SK-N-MC (cell line): ENCODE data around the gene ANXA1.

Experiments used
- DNase-seq: peaks from one replicate; pipeline ENCODE4 v3.0.0-alpha.2; 2011; ENCODE audit warnings: low read depth, low spot score
- H3K27ac ChIP-seq: fragments of 200-600 bp; sonication (generic); 2 replicates; pipeline ENCODE4 v1.5.1; 2016; ENCODE audit warnings: mixed run types
- H3K36me3 ChIP-seq: fragments of 200-600 bp; sonication (generic); 2 replicates; pipeline ENCODE4 v1.6.1; 2017; ENCODE audit warnings: antibody characterized with exemption, low read length, mixed read lengths; ENCODE audit not compliant: insufficient read depth
- H3K4me3 ChIP-seq: fragments of 200-600 bp; sonication (generic); 2 replicates; pipeline ENCODE4 v1.5.1; 2016
- H3K9ac ChIP-seq: fragments of 200-600 bp; sonication (generic); 2 replicates; pipeline ENCODE4 v1.8.0; 2017; ENCODE audit warnings: mixed run types, mixed read lengths; ENCODE audit not compliant: insufficient read length
- H3K9me3 ChIP-seq: fragments of 200-600 bp; sonication (generic); 2 replicates; pipeline ENCODE4 v1.6.1; 2017; ENCODE audit warnings: low read depth, mild to moderate bottlenecking, antibody characterized with exemption, low read length, moderate library complexity, mixed read lengths
- EZH2 ChIP-seq: fragments of 200-600 bp; sonication (generic); IDR thresholded peaks from one replicate; pipeline ENCODE4 v1.6.1; 2017; ENCODE audit warnings: antibody characterized with exemption
- FOXP2 ChIP-seq: optimal IDR thresholded peaks from 2 replicates; pipeline ENCODE3; 2011; ENCODE audit warnings: mild to moderate bottlenecking, moderate library complexity; ENCODE audit not compliant: insufficient read depth; ENCODE audit errors: extremely low read length, control extremely low read depth
- POLR2AphosphoS5 ChIP-seq: IDR thresholded peaks from 2 replicates; pipeline ENCODE4 v1.6.1; 2012; ENCODE audit warnings: mild to moderate bottlenecking, low read depth, low read length, borderline replicate concordance

The ANXA1 gene

DNA sequence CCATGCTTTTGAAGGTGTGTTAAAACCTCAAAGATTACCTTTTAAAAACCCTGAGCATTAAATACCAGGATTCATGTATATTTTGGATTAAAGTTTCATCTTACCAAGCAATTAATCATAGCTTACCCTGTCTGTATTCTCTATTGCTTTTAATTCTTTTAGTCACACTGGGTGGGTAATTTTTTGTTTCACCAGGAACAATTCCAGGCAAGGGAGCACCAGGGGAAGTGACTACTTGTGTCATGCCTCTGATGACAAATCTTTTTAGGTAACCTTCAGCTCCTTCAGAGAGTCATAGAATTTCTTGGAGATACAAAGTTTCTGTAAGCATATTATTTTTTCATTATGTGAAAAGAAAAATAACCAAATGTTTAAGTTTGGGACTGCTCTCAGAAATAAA, 33.4 kb upstream of the ANXA1 start:
- H3K9ac ChIP-seq = no peak overlapping the region
- TF ChIP-seq FOXP2 = no peak
- no peak for TF ChIP-seq EZH2
- TF ChIP-seq POLR2AphosphoS5 = no peak
- H3K4me3 ChIP-seq = no peak overlapping the region
- DNase-seq = no peak
- H3K9me3 ChIP-seq = no peaks in the 10 kb centered on the region
- no peak overlapping the region for H3K27ac ChIP-seq
- H3K36me3 ChIP-seq = no peaks in the 10 kb centered on the region

DNA sequence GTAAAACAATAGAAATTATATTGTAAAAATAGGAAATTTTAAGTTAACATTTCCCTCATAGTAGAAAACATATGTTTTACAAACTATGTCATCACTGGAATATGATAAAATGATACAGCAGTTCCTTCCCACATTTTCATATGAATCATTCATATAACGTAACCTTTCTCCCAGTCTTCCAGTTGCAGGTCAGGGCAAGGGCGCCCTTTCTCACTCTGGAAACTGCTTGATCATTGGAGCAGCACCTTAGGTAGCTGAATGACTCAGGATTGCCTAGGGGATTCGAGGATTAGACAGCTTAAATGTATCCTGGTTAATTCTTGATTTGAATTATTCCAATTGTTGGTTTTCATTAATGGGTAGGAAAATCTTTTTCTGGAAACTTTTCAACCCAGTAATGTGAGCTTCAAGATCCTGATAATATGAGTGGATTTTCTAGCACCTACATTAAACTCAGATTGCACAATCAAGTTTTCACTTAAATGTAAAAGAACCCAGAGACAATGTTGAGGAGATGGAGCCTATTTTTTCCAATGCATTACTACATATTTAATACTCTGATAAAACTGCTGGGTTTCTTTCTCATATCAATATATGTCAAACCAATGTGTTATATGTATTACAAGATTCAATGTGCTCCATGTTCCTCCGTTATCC, 32.6 kb upstream of the ANXA1 start:
- Histone ChIP-seq H3K9me3 (no peaks in the 10 kb centered on the region), H3K27ac (no peak overlapping the region), H3K9ac (no peak overlapping the region), H3K4me3 (no peak overlapping the region), H3K36me3 (no peaks in the 10 kb centered on the region)
- TF ChIP-seq EZH2 = no peak
- TF ChIP-seq POLR2AphosphoS5 = no peak
- no peak for TF ChIP-seq FOXP2
- no peak for DNase-seq

GRCh38 chr9:73121375-73121935, 30.2 kb upstream of the ANXA1 start:
- DNase-seq = no peak
- Histone ChIP-seq H3K9me3 (no peaks in the 10 kb centered on the region), H3K36me3 (no peaks in the 10 kb centered on the region), H3K27ac (no peak overlapping the region), H3K4me3 (no peak overlapping the region), H3K9ac (no peak overlapping the region)
- TF ChIP-seq FOXP2 (no peak), EZH2 (no peak), POLR2AphosphoS5 (no peak)

DNA sequence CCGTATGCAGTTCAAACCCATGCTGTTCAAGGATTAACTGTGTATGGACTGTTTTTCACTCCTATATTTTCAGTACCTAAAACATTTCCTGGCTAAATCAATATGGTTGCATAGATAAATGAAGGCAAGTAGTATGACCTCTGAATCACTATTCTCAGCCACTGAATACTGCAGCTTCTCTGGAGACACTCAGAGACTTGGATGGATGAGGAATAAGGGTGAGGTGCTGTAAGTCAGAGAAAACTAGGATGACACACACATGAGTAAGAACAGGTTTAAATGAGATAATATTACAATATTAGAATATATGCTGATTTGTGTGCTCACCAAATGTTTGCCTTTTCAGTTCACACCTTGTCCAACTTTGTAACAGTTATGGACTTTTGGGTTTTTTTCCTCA, 26.0 kb upstream of the ANXA1 start:
- no peak overlapping the region for H3K27ac ChIP-seq
- no peak overlapping the region for H3K9ac ChIP-seq
- H3K4me3 ChIP-seq = no peak overlapping the region
- TF ChIP-seq EZH2 (no peak), FOXP2 (no peak), POLR2AphosphoS5 (no peak)
- no peak for DNase-seq
- H3K36me3 ChIP-seq = no peaks in the 10 kb centered on the region
- no peaks in the 10 kb centered on the region for H3K9me3 ChIP-seq

GRCh38 chr9:73129941-73130685, 21.6 kb upstream of the ANXA1 start:
- no peak for DNase-seq
- no peaks in the 10 kb centered on the region for H3K36me3 ChIP-seq
- H3K9me3 ChIP-seq = no peaks in the 10 kb centered on the region
- no peak for TF ChIP-seq EZH2
- no peak overlapping the region for H3K9ac ChIP-seq
- H3K27ac ChIP-seq = no peak overlapping the region
- no peak overlapping the region for H3K4me3 ChIP-seq

DNA sequence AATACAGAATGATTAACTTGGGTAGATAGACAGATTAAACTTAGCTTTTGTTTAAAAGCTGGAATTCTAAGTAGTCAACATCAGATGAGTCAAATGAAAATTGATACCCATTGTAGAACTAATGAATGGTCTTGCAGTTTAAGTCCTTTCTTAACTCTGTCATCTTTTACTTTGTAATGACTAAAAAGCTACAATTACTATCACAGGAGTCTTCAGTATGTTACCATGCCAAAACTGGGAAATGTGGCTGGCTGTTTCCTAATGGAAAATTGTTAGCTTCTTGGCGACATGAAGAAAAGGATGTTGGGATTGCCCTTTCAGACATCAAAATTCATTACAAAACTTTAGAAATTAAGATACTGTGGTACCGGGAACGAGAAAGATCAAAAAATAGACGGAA, 20.2 kb upstream of the ANXA1 start:
- H3K27ac ChIP-seq = peak overlapping the region; percentile 99

GRCh38 chr9:73132034-73132776, 19.5 kb upstream of the ANXA1 start:
- Histone ChIP-seq H3K9me3 (no peaks in the 10 kb centered on the region; the same call in 1 of the 2 replicates), H3K9ac (peak overlapping the region; percentile 91), H3K27ac (peak overlapping the region; percentile 99), H3K4me3 (peak overlapping the region; percentile 90), H3K36me3 (no peaks in the 10 kb centered on the region)
- peak; percentile 93 for DNase-seq
- no peak for TF ChIP-seq EZH2
- TF ChIP-seq FOXP2 = no peak
- TF ChIP-seq POLR2AphosphoS5 = peak; percentile 65

More for the DNA sequence above, 20.2 kb upstream of the ANXA1 start:
- no peak for DNase-seq
- Histone ChIP-seq H3K9me3 (no peaks in the 10 kb centered on the region; the same call in 1 of the 2 replicates), H3K36me3 (no peaks in the 10 kb centered on the region), H3K9ac (peak overlapping the region; percentile 91), H3K4me3 (peak overlapping the region; percentile 90)
- TF ChIP-seq FOXP2 = no peak
- TF ChIP-seq POLR2AphosphoS5 = no peak
- TF ChIP-seq EZH2 = no peak

GRCh38 chr9:73133022-73133651, 18.5 kb upstream of the ANXA1 start:
- TF ChIP-seq POLR2AphosphoS5 (no peak), FOXP2 (no peak), EZH2 (no peak)
- Histone ChIP-seq H3K9ac (peak overlapping the region; percentile 91), H3K4me3 (peak overlapping the region; percentile 90), H3K36me3 (no peaks in the 10 kb centered on the region), H3K9me3 (no peaks in the 10 kb centered on the region; the same call in 1 of the 2 replicates), H3K27ac (peak overlapping the region; percentile 99)
- no peak for DNase-seq
